Vagina (tissue), 2 donors: ENCODE measurements around the gene CARD9. TPM values are rescaled to one million over a fixed set of nuclear protein-coding genes. Genes with fewer than 3 reads are reported as not detected.

ENCODE experiments used
- DNase-seq, 2 donors: peaks; one replicate each; pipeline ENCODE4 v3.0.0-alpha.2; 2017; ENCODE audit errors: extremely low spot score in 2 of 2
- H3K27ac ChIP-seq: fragments of 200-600 bp; sonication (generic); one replicate; pipeline ENCODE4 v1.5.1; 2019
- H3K27me3 ChIP-seq: fragments of 200-600 bp; sonication (generic); one replicate; pipeline ENCODE4 v1.5.1; 2019
- H3K36me3 ChIP-seq, 2 donors: fragments of 200-600 bp; sonication (generic); one replicate each; pipeline ENCODE4 v1.5.1; 2017 to 2019
- H3K4me1 ChIP-seq: fragments of 200-600 bp; sonication (generic); one replicate; pipeline ENCODE4 v1.5.1; 2019
- H3K4me3 ChIP-seq, 2 donors: fragments of 200-600 bp; sonication (generic); 1 replicate in 1 of 2; 2 replicates in 1 of 2; pipeline ENCODE4 v1.5.1; 2016 to 2019
- H3K9me3 ChIP-seq: fragments of 200-600 bp; sonication (generic); one replicate; pipeline ENCODE4 v1.5.1; 2019
- CTCF ChIP-seq, 3 experiments: fragments of 450-650 bp in 2 of 3; fragments of 200-600 bp in 1 of 3; sonication (generic) in 1 of 3; IDR thresholded peaks; one replicate each; pipeline ENCODE4 v1.5.1; 2017 to 2019; ENCODE audit warnings: antibody characterized with exemption in 3 of 3, mild to moderate bottlenecking in 2 of 3, moderate library complexity in 2 of 3
- POLR2A ChIP-seq, 2 donors: fragments of 450-650 bp; IDR thresholded peaks; one replicate each; pipeline ENCODE4 v1.6.1; 2017; ENCODE audit warnings: antibody characterized with exemption in 2 of 2, mild to moderate bottlenecking in 2 of 2, moderate library complexity in 2 of 2
- POLR2AphosphoS5 ChIP-seq, 2 donors: sonication (generic); formaldehyde crosslinking; IDR thresholded peaks; one replicate each; pipeline ENCODE4 v1.9.0; 2017; ENCODE audit warnings: antibody characterized with exemption in 2 of 2, mild to moderate bottlenecking in 2 of 2, low read depth in 1 of 2; ENCODE audit not compliant: insufficient read depth in 1 of 2
- intact Hi-C: fragments of 100-400 bp; cut with DNase I; formaldehyde crosslinking; loops from one replicate; pipeline ENCODE4 v1.15.1; 2023
- total RNA-seq: library from RNA; depleted of rRNA; stranded (reverse); fragments of >200 nt; gene quantifications from one replicate; pipeline ENCODE4 v1.2.3, GENCODE V29; 2016

The CARD9 gene
- total RNA-seq, 1 donor from 2014 or later, result 16.9 TPM

DNA sequence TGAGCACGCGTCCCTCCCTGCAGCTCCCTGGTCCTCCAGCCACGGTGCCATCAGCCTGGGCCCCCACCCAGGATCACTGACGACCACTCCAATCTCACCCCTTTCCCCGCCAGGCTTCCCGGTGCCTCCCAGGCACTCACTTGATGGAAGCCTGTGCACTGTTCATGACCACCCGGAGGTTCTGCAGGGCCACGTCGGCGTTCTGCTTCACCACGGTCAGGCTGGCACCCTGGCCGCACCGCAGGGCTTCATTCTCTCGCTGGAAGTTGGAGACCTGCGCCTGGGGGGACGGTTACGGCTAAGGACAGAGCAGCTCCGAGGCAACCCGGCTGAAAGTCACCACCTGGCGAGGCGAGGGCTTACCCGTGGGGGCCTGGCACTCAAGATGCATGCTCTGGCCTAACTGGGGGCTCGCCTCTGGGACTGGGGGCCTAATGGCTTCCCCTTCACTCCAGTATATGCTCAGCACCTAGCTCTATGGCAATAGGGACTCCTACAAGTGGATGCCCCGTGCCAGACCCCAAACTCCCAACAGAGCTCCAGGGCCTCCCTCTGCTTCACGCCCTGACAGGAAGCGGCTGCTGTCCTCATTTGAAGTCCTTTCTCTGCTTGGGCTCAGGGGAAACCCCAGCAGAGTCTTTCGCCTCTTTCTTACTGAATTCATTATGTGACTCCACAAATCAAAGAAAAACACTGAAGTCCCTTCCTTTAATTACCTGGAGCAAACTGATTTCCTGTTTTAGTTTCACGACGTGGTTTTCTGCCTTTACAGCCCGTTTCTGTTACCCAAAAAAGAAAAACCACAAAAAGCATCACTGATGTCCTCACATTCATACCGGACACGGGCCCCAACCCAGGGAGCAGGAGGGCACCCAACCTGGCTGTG lies 30.7 kb upstream of the CARD9 start:
- Histone ChIP-seq H3K27ac (no peak overlapping the region), H3K4me3 (no peak overlapping the region), H3K27me3 (no peaks in the 10 kb centered on the region), H3K36me3 (peaks cover 0 to 22% of the 10 kb centered on the region in 2 donors), H3K9me3 (no peaks in the 10 kb centered on the region), H3K4me1 (peaks cover 23% of the 10 kb centered on the region)
- intact Hi-C loops, result loop anchor here (10.0 kb wide), 1 partner anchor 89 kb away; no protein-coding TSS in a partner anchor
- TF ChIP-seq CTCF (IDR thresholded peaks at IDR 0.05), result no peak
- TF ChIP-seq POLR2AphosphoS5 (IDR thresholded peaks at IDR 0.05; ENCODE audit: insufficient read depth in 1 of 2, low read depth in 1 of 2), result no peak
- TF ChIP-seq POLR2A (IDR thresholded peaks at IDR 0.05), result no peak
- DNase-seq, result no peak

DNA sequence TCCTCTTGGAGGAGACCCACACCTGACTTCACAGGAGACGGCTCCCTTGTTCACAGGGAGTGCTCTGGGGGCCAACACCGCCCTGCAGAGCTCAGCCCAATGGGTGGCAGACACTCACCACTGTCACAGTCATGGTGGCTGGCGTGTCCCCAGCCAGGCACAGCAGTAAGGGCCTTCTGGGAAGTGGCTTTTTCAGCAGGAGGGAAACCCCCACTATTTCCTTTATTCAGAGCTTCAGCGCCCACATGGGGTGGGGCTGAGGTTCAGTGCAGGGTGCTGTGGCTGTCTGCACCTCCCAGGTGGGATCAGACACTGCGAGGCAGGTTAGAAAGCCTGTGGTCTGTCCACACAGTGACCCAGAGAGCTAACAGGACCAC lies 30.1 kb upstream of the CARD9 start:
- Histone ChIP-seq H3K9me3 (no peaks in the 10 kb centered on the region), H3K27me3 (no peaks in the 10 kb centered on the region), H3K36me3 (peaks cover 0 to 22% of the 10 kb centered on the region in 2 donors), H3K4me1 (peaks cover 23% of the 10 kb centered on the region), H3K4me3 (no peak overlapping the region), H3K27ac (no peak overlapping the region)
- no peak for DNase-seq
- TF ChIP-seq POLR2AphosphoS5 (IDR thresholded peaks at IDR 0.05; ENCODE audit: insufficient read depth in 1 of 2, low read depth in 1 of 2) (no peak), CTCF (IDR thresholded peaks at IDR 0.05) (no peak), POLR2A (IDR thresholded peaks at IDR 0.05) (no peak)
- intact Hi-C loops, result loop anchor here (10.0 kb wide), 1 partner anchor 89 kb away; no protein-coding TSS in a partner anchor

- TF ChIP-seq CTCF (IDR thresholded peaks at IDR 0.05) (no peak), POLR2A (IDR thresholded peaks at IDR 0.05) (no peak), POLR2AphosphoS5 (IDR thresholded peaks at IDR 0.05; ENCODE audit: insufficient read depth in 1 of 2, low read depth in 1 of 2) (no peak)
- no peak for DNase-seq
- no peak overlapping the region for H3K4me3 ChIP-seq
- intact Hi-C loops, result loop anchor here (10.0 kb wide), 1 partner anchor 87 kb away; no protein-coding TSS in a partner anchor
- peaks cover 21% of the 10 kb centered on the region for H3K4me1 ChIP-seq
- no peak overlapping the region for H3K27ac ChIP-seq
- no peaks in the 10 kb centered on the region for H3K9me3 ChIP-seq
- H3K27me3 ChIP-seq, result no peaks in the 10 kb centered on the region
- peaks cover 0 to 26% of the 10 kb centered on the region in 2 donors for H3K36me3 ChIP-seq
These were observed 28.6 kb upstream of the CARD9 start for GRCh38 chr9:136402067-136402466.

- TF ChIP-seq POLR2A (IDR thresholded peaks at IDR 0.05) (no peak), POLR2AphosphoS5 (IDR thresholded peaks at IDR 0.05; ENCODE audit: insufficient read depth in 1 of 2, low read depth in 1 of 2) (no peak), CTCF (IDR thresholded peaks at IDR 0.05) (no peak)
- intact Hi-C loops, result loop anchor here (10.0 kb wide), 1 partner anchor 87 kb away; no protein-coding TSS in a partner anchor
- no peak for DNase-seq
- H3K27ac ChIP-seq, result no peak overlapping the region
- peaks cover 0 to 29% of the 10 kb centered on the region in 2 donors for H3K36me3 ChIP-seq
- no peaks in the 10 kb centered on the region for H3K9me3 ChIP-seq
- H3K27me3 ChIP-seq, result no peaks in the 10 kb centered on the region
- peaks cover 21% of the 10 kb centered on the region for H3K4me1 ChIP-seq
- no peak overlapping the region for H3K4me3 ChIP-seq
These were observed 27.9 kb upstream of the CARD9 start for GRCh38 chr9:136401173-136401922.
